GM19395 (cell line): Measurements from ENCODE around the gene REP15.
"Not testable (repeated sequence)": the region's sequence is repeated elsewhere in the genome, so short reads cannot be mapped to it uniquely, and the experiment has no call there.

ENCODE experiments used
- ATAC-seq: cut with Tn5 transposase; IDR thresholded peaks from one replicate; pipeline ENCODE4 v1.9.1; 2021; ENCODE audit warnings: mild to moderate bottlenecking, moderate library complexity; ENCODE audit not compliant: unreplicated experiment

Gene REP15

GRCh38 chr12:27696864-27697564 lies 767 bp downstream of the REP15 start:
- ATAC-seq = no peak

DNA sequence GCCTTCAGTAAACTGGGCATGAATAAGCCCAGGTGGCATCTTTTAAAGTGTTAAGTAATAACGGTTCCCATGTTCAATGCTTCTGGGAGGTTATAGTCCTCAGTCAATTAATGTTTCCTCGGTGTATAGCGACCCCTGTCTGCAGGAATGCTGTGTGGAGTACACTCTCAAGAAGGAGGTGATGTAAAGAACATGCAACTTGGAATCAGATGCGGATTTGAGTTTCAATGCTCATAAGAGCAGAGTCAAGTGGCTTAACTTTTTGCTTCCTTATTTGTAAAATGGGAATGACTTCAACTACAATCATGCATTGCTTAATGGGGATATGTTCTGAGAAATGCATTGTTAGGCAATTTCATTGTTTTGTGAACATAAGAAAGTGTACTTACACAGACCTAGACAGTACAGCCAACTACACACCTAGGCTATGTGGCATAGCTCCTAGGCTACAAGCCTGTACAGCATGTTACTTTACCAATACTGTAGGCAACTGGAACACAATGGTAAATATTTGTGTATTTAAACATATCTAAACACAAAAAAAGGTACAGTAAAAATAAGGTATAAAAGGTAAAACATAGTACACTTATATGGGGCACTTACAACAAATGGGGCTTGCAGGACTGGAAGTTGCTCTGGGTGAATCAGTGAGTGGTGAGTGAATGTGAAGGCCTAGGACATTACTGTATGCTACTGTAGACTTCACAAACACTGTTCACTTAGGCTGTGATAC lies 7.6 kb downstream of the REP15 start:
- peak; percentile 91 for ATAC-seq

- ATAC-seq = no peak
These were observed 9.0 kb downstream of the REP15 start for GRCh38 chr12:27705263-27705662.

DNA sequence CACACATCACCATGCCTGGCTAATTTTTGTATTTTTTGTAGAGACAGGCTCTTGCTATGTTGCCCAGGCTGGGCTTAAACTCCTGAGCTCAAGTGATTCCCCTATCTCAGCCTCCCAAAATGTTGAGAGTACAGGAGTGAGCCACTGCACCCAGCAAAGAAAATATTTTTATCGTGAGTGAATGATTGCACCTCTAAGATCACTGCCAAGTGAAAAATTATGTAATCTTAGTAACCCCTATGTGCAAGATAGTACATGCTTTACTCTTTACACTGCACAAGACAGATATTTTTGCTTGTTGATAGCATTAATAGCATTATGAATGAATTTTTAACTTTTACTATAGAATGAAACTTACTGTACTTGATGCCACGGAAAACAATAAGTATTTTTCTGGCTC lies 11.0 kb downstream of the REP15 start:
- no peak for ATAC-seq

DNA sequence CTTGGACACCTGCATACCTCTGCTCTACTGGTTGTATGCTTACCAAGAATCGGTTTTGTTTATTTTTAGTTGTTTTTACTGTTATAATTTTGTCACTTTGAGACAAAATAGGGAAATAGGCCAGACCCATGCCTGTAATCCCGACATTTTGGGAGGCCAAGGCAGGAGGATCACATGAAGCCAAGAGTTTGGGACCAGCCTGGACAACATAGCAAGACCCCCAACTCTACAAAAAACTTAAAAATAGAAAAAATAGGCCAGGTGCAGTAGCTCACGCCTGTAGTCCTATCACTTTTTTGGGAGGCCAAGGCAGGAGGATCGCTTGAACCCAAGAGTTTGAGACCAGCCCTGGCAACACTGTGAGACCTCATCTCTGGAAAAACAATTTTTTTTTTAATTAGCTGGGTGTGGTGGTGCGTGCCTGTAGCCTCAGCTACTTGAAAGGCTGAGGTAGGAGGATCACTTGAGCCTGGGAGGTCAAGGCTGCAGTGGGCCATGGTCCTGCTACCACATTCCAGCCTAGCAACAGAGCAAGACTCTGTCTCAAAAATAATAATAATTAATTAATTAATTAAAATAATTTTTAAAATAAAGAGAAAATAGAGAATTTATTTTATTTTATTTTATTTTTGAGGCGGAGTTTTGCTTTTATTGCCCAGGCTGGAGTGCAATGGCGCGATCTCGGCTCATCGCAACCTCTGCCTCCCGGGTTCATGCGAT lies 13.1 kb downstream of the REP15 start:
- no peak for ATAC-seq

DNA sequence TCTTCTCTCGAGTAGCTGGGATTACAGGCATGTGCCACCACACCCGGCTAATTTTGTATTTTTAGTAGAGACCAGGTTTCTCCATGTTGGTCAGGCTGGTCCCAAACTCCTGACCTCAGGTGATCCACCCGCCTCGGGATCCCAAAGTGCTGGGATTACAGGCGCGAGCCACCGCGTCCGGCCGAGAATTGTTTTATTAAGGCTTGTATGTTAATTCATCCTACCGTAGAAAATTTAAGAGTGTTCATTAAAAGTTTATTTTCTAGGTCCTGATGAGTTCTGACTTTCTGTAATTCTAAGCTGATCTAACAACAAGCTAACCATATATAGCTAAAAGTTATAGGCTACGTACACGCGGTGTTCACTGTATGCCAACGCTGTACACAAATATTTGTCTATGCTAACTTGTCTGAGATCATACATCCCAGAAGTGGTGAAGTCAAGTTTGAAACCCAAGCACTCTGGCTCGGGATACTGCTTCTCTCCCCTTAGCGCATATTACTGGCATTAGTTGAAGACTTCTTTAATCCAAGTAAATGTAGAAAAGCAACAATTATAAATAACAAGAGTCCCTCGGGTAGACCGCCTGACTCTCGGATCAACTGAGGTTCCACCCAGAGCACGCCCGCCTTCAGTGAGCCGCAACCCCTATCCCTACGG lies 13.8 kb downstream of the REP15 start:
- ATAC-seq = peak; percentile 60

DNA sequence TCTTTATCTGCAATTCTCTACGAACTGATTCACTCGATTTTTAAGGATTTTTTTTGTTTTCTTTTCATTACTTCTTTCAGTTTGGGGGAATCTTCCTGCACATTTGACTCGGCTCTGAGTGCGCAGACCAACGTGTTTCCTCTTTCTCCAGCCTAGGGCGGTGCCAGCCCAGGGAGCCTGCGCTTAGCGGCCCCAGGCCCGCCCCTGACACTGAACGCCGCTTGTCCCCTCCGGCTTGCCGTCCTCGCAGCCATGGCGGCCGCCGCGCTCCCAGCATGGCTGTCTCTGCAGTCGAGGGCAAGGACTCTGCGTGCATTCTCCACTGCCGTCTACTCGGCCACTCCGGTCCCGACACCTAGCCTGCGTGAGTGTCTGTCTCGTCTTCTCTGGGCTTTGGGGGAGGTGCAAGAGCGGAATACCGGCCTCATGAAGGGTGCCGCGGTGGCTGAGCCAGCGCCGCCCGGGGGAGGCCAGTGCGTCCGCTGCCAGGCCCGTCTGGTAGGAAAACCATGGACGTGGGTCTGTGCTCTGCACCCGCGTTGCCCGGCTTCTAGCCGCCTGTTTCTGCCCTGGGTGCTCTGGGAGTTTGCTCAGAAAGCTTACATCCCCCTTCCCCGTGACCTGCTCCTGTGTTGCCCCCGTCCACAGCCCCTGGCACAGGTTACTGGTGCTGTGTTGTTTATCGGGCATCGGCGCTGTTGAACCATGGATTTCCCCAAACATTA lies 14.5 kb downstream of the REP15 start, which contains the start of gene MRPS35:
TSS of gene MRPS35 (plus strand) at position 241 of the 725 bp plus-strand sequence. CDS start at position 253, 12 bp downstream.
- ATAC-seq = peak; percentile 94

DNA sequence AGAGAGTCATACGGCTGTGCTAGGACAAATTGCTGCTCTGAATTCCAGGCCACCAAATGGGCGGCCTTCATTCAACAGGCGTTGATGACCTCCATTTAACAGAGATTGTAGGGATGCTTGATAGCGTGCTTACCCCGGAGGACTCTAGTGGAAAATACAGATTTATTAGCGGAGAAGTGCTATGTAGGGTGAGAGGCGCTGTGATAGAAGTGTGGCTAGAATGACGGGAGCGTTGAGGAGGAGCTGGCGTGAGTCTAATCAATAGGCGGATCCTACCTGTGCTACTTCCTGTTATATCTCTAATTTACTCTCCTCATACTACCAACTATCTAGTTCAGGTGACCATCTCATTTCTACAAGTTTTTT lies 15.1 kb downstream of the REP15 start:
- ATAC-seq = peak; percentile 13

GRCh38 chr12:27711967-27712366 lies 15.7 kb downstream of the REP15 start:
- no peak for ATAC-seq

DNA sequence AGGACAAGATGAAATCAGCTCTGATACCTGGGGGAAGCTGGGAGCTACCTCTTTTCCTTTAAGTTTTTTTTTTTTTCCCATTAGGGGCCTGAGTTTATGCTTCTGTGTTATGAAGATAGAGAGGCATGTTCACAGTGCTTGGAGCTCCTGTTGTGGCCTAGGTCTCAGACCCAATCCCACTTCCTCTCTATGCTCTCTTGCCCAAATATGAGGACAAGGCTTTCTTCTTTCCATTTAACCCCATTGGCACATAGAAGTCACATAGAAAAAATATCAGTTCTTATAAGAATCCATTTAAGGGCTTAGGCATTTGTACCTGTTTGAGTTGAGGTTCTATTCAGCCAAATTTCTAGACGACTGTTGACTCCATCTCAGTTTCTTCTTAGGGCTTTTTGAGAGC lies 27.0 kb downstream of the REP15 start:
- no peak for ATAC-seq

- ATAC-seq = no peak
These were observed 33.9 kb downstream of the REP15 start for GRCh38 chr12:27730097-27730588.

- ATAC-seq = no peak
These were observed 36.0 kb downstream of the REP15 start for GRCh38 chr12:27732281-27732680.

DNA sequence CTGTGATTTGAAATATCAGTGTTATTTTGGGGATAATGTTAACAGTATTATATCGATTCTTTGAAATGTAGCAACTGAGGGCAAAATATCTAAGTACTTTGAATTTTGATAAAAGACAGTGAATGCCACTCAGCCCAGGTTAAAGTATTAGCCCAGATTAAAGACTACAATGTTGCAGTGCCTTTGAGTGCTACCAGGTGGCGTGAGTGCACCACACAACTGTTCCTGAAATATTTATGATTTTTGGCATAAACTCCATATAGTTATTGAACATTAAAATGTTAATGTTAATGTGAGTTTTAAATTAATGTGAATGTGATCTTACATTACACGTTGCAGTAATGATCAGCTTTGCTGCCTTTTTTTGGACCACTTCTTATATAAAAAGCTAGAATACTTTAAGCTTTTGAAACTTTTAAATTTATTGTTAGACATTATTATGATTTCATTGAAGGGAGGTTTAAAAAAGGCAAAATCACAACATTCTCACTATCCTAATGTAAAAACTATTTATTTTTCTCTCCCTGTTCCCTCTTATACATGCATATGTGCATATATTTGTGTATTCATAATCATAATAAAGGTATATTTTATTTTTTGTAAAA lies 36.9 kb downstream of the REP15 start:
- peak; percentile 67 for ATAC-seq

GRCh38 chr12:27733791-27734190 lies 37.5 kb downstream of the REP15 start:
- ATAC-seq = no peak

GRCh38 chr12:27734321-27734720 lies 38.1 kb downstream of the REP15 start:
- ATAC-seq = not testable (repeated sequence)

DNA sequence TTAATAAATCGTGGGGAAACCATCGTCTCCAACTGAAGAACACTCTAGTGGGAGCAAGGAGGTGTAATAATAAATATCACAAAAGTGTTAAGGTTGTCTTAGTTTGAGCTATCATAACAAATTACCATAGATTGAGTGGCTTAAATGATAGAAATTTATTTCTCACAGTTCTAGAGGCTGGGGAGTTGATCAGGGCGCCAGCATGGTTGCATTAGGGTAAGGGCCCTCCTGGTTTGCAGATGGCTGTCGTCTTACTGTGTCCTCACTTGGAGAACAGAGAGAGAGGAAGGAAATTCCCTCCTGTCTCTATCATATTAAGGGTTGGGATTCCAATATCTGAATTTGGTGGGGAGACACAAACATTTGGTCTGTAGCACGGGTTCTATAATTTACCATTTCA lies 47.4 kb downstream of the REP15 start:
- no peak for ATAC-seq

- not testable (repeated sequence) for ATAC-seq
These were observed 49.5 kb downstream of the REP15 start for GRCh38 chr12:27745734-27746133.
